GM21423 (cell line): ENCODE data around the gene CDIP1.

Experiments used
- ATAC-seq: cut with Tn5 transposase; IDR thresholded peaks from one replicate; pipeline ENCODE4 v1.9.1; 2021; ENCODE audit warnings: mild to moderate bottlenecking, moderate library complexity; ENCODE audit not compliant: unreplicated experiment

CDIP1 gene

DNA sequence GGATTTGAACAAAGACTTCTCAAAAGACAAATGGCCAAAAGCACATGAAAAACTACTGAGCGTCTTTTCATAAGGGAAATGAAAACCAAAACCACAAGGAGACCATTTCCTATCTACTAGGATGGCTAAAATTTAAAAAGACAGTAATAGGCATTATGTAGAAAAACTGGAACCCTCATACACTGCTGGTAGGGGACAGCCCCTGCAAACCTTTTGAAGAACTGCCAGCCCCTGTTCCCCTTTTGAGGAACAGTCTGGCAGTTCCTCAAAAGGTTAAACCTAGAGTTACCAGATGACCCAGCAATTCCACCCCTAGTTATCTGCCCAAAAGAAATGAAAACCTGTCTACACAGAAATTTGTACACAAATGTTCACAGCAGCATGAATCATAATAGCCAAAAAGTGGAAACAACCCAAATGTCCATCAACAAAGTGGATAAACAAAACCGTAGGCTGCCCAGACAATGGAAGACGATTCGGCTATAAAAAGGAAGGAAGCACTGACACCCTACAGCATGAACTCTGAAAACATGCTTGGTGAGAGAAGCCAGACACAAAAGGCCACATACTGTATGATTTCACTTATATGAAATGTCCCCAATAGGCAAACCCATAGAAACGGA, 22.9 kb downstream of the CDIP1 start:
- no peak for ATAC-seq

- ATAC-seq, result no peak
Observed at GRCh38 chr16:4514606-4515005, 24.0 kb downstream of the CDIP1 start.

GRCh38 chr16:4513881-4514280, 24.7 kb downstream of the CDIP1 start:
- ATAC-seq, result no peak

DNA sequence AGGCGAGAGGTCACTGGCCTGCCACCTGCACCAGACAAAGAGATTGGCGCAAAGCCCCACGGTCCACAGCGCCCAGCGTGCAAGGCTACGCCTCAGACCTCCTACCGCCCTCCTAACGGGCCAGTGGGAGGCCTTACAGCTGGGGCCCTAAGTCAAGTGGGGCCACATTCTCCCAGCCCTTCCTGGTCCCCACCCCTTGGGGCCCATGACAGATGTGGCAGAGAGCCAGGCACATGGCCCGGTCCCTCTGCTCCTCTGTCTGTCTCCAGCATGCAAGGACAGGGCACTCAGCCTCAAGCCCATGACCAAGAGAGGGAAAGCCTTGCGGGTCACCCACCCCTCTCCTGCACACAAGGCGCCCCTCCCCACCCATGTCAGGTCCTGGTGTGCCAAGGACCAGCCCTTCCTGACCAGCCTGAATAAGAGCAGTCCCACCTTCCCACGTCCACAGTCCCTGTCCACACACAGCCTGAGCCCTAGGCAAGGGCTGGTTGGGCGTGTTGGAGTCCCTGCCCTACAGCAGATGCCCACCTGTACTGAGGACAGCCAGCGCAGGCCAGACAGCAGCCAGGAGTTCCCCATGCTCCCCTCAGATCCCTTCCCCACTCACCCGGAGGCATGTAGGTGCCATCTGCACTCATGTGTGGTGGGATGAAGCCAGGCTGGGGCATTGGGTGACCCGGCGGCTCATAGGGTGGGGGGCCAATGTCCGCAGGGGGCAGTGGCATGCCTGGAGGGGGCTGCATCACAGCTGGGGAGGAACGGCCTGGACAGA, 25.3 kb downstream of the CDIP1 start:
- ATAC-seq, result no peak

GRCh38 chr16:4512473-4512872, 26.1 kb downstream of the CDIP1 start:
- no peak for ATAC-seq

DNA sequence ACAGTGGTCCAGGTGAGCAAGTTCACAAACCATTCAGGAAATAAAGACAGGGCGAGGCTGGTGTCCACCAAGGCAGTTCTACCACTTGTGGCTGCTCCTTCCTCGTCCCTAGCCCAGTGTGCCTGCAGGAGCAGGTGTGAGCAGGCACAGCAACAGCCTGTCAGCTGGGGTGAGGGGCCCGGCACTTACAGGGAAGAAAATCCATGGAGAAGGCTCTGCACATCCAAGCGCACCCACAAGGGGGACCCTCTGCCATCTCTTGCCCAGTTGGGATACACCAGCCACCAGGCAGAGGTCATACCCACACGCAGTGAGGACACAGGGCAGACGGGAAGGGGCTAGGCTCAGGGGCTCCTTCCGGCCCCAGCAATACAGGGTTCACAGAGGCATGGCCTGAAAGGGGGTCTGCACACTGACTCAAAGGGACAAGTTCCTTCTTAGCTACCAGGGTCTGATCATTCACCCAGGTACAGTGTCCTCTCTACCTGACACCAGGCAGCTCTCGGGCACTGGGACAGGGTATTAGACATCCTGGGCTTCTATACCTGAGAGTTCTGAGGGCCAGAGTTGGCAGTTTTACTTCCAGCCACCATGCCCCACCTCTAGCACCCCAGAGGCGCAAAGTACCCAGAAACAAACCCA, 27.0 kb downstream of the CDIP1 start:
- ATAC-seq, result no peak

GRCh38 chr16:4510747-4511426, 27.7 kb downstream of the CDIP1 start:
- no peak for ATAC-seq

DNA sequence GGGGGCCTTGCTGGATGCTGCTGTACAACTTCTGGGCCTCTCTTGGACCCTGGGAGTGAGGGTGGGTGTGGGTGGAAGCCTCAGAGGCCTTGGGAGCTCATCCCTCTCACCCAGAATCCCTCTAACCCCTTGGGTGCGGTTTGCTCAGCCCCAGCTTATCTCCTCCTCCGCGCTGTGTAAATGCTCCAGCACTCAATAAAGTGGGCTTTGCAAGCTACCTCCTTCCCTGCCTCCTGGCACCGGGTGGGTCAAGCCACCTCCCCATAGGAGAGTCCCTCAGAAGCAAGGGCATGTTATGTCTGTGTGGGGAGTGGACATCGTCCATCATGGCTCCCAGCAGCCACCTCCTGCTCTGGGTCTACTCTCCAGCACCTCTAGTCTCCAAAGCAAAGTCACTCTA, 28.4 kb downstream of the CDIP1 start:
- ATAC-seq, result no peak

GRCh38 chr16:4509420-4509819, 29.2 kb downstream of the CDIP1 start:
- no peak for ATAC-seq

DNA sequence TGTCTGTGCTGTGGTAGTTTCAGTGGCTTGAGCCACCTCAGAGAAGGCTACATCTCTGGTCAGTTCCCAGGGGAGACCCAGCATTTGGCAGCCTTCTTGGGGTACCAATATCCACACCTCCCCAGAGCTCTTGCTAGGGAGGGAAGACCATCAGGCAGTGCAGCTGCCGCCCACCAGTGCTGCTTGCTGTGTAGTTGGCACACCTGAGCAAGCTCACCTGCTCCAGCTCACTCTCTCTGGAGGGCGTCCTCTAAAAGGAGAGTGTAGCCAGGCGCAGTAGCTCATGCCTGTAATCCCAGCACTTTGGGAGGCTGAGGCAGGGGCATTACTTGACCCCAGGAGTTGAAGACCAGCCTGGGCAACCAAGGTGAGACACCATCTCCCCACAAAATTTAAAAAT, 29.8 kb downstream of the CDIP1 start:
- ATAC-seq, result no peak

- no peak for ATAC-seq
Observed at GRCh38 chr16:4507588-4508345, 30.8 kb downstream of the CDIP1 start.

- no peak for ATAC-seq
Observed at GRCh38 chr16:4506450-4506849, 32.1 kb downstream of the CDIP1 start.

DNA sequence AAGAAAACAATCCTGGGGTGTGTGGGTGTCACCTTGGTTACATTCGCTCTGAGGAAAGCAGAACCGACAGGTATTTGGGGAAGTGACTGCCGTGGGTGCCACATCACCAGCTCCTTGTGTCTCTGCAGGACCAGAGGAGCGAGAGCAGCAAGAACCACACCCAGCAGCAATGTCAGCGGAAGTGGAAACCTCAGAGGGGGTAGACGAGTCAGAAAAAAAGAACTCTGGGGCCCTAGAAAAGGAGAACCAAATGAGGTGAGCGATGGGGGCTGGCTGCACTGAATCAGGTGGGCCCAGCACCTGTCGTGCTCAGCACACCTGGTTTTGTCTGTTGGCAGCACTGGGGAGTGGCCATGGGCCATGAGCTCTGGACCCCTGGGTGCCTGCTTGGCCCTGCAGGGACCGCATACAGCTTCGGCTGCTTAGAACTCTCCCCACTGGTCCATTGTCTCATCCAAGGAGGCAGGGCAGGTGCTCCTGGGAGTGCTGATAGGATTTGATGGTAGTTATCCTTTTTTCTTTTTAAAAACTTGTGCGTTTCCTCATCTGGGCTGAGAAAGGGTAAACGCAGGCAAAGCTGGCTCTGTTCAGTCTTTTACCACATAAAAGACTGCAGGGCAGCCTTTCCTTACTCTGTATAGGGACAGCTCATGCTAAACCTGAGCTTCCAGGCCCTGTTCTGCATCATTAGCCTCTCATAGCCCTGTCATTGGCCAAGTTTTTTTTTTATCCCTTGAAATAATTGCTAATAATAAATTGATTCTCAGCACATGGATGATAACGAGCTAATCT, 33.0 kb downstream of the CDIP1 start:
- ATAC-seq, result peak; percentile 73

DNA sequence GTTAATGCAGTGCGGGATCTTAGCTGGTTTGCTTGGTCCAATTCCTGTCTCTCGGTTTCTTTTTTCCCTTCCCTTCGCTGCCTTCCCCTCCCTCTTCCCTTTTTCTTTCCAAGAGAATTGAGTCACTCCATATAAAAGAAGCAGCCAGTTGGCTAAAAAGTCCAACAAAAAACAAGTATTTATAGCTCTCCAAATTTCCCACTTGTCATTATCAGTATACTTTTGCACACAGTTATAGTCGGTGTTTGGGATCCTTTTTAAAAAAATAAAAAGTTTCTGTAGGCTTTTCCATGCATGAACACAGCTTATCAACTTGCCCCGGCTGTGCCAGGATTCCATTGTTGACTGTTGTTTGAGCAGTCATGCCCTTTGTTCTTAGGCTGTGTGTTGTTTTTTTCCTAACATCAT, 37.5 kb downstream of the CDIP1 start:
- ATAC-seq, result no peak

- no peak for ATAC-seq
Observed at GRCh38 chr16:4500272-4500671, 38.3 kb downstream of the CDIP1 start.

DNA sequence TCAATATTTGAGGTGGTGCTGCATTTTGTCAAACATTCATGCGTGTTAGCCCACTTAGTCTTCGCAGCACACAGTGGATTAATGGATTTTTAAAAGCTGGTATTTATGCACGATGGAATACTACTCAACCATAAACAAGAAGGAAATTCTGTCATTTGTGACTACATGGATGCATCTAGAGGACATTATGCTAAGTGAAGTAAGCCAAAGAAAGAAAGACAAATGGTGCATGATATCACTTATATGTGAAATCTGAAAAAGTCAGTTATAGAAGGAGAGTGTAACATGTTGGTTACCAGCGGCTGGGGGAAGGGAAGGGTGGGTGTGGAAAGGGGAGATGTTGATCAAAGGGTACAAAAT, 39.4 kb downstream of the CDIP1 start:
- ATAC-seq, result no peak

DNA sequence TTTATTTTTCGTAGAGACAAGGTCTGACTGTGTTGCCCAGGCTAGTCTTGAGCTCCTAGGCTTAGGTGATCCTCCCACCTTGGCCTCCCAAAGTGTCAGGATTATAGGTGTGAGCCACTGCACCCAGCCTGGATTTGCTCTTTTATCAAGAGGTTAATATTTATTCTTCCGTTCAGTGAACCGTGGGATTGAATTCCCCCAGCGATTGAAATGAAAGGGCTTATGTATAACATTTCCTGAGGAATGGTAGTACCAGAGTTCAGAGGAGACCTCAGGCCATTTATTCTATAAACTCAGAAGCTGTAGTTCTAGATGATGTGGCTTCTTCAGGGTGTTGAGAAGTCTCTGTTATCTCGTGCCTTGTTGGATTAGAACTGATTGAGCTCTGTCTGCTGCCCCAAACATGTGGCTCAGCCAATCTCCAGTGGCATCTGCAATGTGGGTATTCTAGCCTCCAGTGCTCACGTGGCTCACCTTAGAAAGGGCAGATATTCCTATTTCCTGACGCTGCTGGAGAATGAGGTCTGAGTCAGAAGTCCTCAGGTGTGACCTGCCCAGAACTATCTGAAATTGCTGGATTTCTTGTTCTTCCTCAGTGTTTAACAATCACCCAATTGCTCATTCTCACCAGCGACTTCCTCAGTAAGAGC, 39.9 kb downstream of the CDIP1 start:
- ATAC-seq, result no peak

GRCh38 chr16:4496305-4496704, 42.3 kb downstream of the CDIP1 start:
- no peak for ATAC-seq

DNA sequence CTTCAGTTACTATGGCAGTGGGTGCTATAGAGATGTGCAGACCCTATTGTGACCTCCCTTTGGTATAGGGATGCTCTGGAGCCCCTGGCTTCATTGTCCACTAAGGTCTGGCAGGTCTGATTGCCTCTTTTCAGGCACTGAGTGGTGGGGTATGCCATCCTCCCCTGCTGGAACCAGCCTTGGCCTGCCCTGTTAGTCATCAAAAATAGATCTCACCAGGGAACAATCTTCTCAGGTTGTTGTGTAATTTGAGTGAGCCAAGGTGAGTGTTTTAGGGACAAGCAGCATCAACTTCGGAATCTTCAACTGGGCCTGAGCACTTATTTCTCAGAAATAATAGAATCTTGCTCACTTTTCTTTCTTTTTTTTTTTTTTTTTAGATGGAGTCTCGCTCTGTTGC, 42.8 kb downstream of the CDIP1 start:
- no peak for ATAC-seq
